ENCODE data around the gene ASB14.

Gene ASB14

DNA sequence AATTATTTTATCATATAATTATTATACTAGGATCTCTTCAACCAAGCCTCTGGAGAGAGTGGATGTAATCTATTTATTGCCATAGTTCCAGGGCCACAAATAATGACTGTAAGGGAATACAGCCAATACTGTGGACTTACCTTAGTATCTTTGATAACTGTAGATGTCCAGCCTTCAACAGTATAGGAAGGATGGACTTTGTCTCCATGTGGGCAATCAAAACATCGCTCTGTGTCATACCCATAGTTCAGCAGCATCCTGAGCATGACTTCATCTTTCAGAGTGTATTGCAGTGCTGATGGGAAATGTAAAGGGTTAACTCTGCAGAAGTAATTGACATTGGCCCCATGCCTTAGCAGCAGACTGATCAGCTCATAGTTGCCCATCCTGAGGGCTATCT is 14.2 kb downstream of the ASB14 start:
- no peaks in the 10 kb centered on the region for H3K79me2 ChIP-seq (ENCODE audit: insufficient read depth, low read length)
- H3K4me3 ChIP-seq (ENCODE audit: insufficient read depth, low read length, poor library complexity, severe bottlenecking), result no peak overlapping the region
- no peak overlapping the region for H3K27ac ChIP-seq (ENCODE audit: low read depth, low read length)
- H3K27me3 ChIP-seq (ENCODE audit: low read length), result no peaks in the 10 kb centered on the region
- no peaks in the 10 kb centered on the region for H3F3A ChIP-seq (ENCODE audit: insufficient read depth)
- no peak overlapping the region for H2AFZ ChIP-seq (ENCODE audit: low read depth, low read length, severe bottlenecking)
- no peaks in the 10 kb centered on the region for H3K9me3 ChIP-seq (ENCODE audit: insufficient read depth, low read length)
- H3K36me3 ChIP-seq (ENCODE audit: low read length), result peaks cover 2% of the 10 kb centered on the region
- no peaks in the 10 kb centered on the region for H4K20me1 ChIP-seq (ENCODE audit: low read depth, low read length)
- H3K9me2 ChIP-seq (replicated peaks; ENCODE audit: insufficient read depth, low read length), result no peaks in the 10 kb centered on the region
- TF ChIP-seq EZH2phosphoT487 (conservative IDR thresholded peaks at IDR 0.05; ENCODE audit: low read length), result no peak
- TF ChIP-seq, protein P1, sequence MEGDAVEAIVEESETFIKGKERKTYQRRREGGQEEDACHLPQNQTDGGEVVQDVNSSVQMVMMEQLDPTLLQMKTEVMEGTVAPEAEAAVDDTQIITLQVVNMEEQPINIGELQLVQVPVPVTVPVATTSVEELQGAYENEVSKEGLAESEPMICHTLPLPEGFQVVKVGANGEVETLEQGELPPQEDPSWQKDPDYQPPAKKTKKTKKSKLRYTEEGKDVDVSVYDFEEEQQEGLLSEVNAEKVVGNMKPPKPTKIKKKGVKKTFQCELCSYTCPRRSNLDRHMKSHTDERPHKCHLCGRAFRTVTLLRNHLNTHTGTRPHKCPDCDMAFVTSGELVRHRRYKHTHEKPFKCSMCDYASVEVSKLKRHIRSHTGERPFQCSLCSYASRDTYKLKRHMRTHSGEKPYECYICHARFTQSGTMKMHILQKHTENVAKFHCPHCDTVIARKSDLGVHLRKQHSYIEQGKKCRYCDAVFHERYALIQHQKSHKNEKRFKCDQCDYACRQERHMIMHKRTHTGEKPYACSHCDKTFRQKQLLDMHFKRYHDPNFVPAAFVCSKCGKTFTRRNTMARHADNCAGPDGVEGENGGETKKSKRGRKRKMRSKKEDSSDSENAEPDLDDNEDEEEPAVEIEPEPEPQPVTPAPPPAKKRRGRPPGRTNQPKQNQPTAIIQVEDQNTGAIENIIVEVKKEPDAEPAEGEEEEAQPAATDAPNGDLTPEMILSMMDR (IDR thresholded peaks at IDR 0.05; ENCODE audit: insufficient read depth, low read length, poor library complexity, severe bottlenecking), result no peak
- no peak overlapping the region for H3K4me2 ChIP-seq (ENCODE audit: low read depth, low read length, poor library complexity, severe bottlenecking)
- no peak overlapping the region for H3K9ac ChIP-seq (ENCODE audit: low read length)

GRCh38 chr3:57275393-57275792 is 17.1 kb downstream of the ASB14 start:
- H3K79me2 ChIP-seq (ENCODE audit: insufficient read depth, low read length), result no peaks in the 10 kb centered on the region
- no peak overlapping the region for H3K4me2 ChIP-seq (ENCODE audit: low read depth, low read length, poor library complexity, severe bottlenecking)
- peaks cover 11% of the 10 kb centered on the region for H3K36me3 ChIP-seq (ENCODE audit: low read length)
- no peak overlapping the region for H3K9ac ChIP-seq (ENCODE audit: low read length)
- H4K20me1 ChIP-seq (ENCODE audit: low read depth, low read length), result no peaks in the 10 kb centered on the region
- TF ChIP-seq EZH2phosphoT487 (conservative IDR thresholded peaks at IDR 0.05; ENCODE audit: low read length), result no peak
- TF ChIP-seq, protein P1 (IDR thresholded peaks at IDR 0.05; ENCODE audit: insufficient read depth, low read length, poor library complexity, severe bottlenecking), result no peak
- H2AFZ ChIP-seq (ENCODE audit: low read depth, low read length, severe bottlenecking), result no peak overlapping the region
- H3K27ac ChIP-seq (ENCODE audit: low read depth, low read length), result no peak overlapping the region
- H3K4me3 ChIP-seq (ENCODE audit: insufficient read depth, low read length, poor library complexity, severe bottlenecking), result no peak overlapping the region
- H3K9me2 ChIP-seq (replicated peaks; ENCODE audit: insufficient read depth, low read length), result no peaks in the 10 kb centered on the region
- no peaks in the 10 kb centered on the region for H3K9me3 ChIP-seq (ENCODE audit: insufficient read depth, low read length)
- no peaks in the 10 kb centered on the region for H3F3A ChIP-seq (ENCODE audit: insufficient read depth)
- no peaks in the 10 kb centered on the region for H3K27me3 ChIP-seq (ENCODE audit: low read length)

DNA sequence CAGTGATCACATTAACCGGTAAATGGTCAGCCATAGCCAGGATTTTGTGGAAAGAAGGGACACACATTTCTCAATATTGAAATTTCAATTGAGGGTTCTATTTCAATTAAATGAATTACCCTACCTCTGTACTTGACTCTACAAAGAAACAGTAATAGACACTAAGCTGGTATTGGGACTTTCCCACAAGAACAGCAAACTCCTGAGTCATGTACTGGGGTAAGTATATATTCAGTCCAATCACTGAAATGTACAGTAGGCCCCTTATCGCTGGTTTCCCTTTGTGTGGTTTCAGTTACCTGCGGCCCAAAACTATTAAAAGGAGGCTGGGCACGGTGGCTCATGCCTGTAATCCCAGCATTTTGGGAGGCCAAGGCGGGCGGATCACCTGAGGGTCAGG is 17.6 kb downstream of the ASB14 start:
- Histone ChIP-seq H4K20me1 (ENCODE audit: low read depth, low read length) (no peaks in the 10 kb centered on the region), H3K4me2 (ENCODE audit: low read depth, low read length, poor library complexity, severe bottlenecking) (no peak overlapping the region), H3K9me2 (replicated peaks; ENCODE audit: insufficient read depth, low read length) (no peaks in the 10 kb centered on the region), H2AFZ (ENCODE audit: low read depth, low read length, severe bottlenecking) (no peak overlapping the region), H3K36me3 (ENCODE audit: low read length) (peaks cover 16% of the 10 kb centered on the region), H3K9me3 (ENCODE audit: insufficient read depth, low read length) (no peaks in the 10 kb centered on the region), H3K79me2 (ENCODE audit: insufficient read depth, low read length) (no peaks in the 10 kb centered on the region), H3F3A (ENCODE audit: insufficient read depth) (no peaks in the 10 kb centered on the region), H3K27me3 (ENCODE audit: low read length) (no peaks in the 10 kb centered on the region), H3K9ac (ENCODE audit: low read length) (no peak overlapping the region), H3K4me3 (ENCODE audit: insufficient read depth, low read length, poor library complexity, severe bottlenecking) (no peak overlapping the region), H3K27ac (ENCODE audit: low read depth, low read length) (no peak overlapping the region)
- TF ChIP-seq EZH2phosphoT487 (conservative IDR thresholded peaks at IDR 0.05; ENCODE audit: low read length), result no peak
- TF ChIP-seq, protein P1 (IDR thresholded peaks at IDR 0.05; ENCODE audit: insufficient read depth, low read length, poor library complexity, severe bottlenecking), result no peak
